ENCODE measurements around the gene TINAG.

The TINAG gene, protein sequence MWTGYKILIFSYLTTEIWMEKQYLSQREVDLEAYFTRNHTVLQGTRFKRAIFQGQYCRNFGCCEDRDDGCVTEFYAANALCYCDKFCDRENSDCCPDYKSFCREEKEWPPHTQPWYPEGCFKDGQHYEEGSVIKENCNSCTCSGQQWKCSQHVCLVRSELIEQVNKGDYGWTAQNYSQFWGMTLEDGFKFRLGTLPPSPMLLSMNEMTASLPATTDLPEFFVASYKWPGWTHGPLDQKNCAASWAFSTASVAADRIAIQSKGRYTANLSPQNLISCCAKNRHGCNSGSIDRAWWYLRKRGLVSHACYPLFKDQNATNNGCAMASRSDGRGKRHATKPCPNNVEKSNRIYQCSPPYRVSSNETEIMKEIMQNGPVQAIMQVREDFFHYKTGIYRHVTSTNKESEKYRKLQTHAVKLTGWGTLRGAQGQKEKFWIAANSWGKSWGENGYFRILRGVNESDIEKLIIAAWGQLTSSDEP

DNA sequence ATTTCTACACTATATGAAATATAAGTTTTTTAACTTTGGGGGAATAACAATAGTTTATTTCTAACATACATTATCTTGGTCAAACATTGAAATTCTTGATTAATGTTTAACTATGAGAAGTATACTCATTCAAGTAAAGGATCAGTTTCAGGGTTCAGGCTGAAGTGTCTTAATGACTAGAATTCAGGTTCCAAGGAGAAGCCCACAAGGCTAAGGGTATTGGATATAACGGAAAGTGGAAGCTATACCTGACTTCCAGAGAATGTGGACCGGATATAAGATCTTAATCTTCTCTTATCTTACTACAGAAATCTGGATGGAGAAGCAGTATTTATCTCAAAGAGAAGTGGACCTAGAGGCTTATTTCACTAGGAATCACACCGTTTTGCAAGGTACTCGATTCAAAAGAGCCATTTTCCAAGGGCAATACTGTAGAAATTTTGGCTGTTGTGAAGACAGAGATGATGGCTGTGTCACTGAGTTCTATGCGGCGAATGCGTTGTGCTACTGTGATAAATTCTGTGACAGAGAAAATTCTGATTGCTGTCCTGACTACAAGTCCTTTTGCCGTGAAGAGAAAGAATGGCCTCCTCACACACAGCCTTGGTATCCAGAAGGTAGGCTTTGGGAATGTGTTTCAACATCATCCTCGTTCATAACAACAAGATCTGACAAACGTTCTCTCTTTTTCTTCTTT is at the start of gene TINAG:
Gene TINAG (plus strand): TSS at position 153 of the 697 bp plus-strand sequence. CDS start 110 bp downstream, at position 263.
- H3K27me3 ChIP-seq (ENCODE audit: insufficient read depth, poor library complexity, severe bottlenecking) = no peaks in the 10 kb centered on the region
- no peaks in the 10 kb centered on the region for H3K4me1 ChIP-seq (ENCODE audit: insufficient read depth, poor library complexity, severe bottlenecking)
- TF ChIP-seq, protein P1, sequence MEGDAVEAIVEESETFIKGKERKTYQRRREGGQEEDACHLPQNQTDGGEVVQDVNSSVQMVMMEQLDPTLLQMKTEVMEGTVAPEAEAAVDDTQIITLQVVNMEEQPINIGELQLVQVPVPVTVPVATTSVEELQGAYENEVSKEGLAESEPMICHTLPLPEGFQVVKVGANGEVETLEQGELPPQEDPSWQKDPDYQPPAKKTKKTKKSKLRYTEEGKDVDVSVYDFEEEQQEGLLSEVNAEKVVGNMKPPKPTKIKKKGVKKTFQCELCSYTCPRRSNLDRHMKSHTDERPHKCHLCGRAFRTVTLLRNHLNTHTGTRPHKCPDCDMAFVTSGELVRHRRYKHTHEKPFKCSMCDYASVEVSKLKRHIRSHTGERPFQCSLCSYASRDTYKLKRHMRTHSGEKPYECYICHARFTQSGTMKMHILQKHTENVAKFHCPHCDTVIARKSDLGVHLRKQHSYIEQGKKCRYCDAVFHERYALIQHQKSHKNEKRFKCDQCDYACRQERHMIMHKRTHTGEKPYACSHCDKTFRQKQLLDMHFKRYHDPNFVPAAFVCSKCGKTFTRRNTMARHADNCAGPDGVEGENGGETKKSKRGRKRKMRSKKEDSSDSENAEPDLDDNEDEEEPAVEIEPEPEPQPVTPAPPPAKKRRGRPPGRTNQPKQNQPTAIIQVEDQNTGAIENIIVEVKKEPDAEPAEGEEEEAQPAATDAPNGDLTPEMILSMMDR (IDR thresholded peaks at IDR 0.05; ENCODE audit: poor library complexity, severe bottlenecking) = no peak
- no peak within 1 kb of the TSS for H3K27ac ChIP-seq (ENCODE audit: poor library complexity, severe bottlenecking)
- no peak within 1 kb of the TSS for H3K4me3 ChIP-seq (ENCODE audit: severe bottlenecking)
- H3K36me3 ChIP-seq (ENCODE audit: low read depth) = no peaks in the 10 kb centered on the region
- H3K9me3 ChIP-seq (ENCODE audit: severe bottlenecking) = no peaks in the 10 kb centered on the region
- ATAC-seq (ENCODE audit: low read depth) = no peak
- no peak for DNase-seq (ENCODE audit: low spot score)

DNA sequence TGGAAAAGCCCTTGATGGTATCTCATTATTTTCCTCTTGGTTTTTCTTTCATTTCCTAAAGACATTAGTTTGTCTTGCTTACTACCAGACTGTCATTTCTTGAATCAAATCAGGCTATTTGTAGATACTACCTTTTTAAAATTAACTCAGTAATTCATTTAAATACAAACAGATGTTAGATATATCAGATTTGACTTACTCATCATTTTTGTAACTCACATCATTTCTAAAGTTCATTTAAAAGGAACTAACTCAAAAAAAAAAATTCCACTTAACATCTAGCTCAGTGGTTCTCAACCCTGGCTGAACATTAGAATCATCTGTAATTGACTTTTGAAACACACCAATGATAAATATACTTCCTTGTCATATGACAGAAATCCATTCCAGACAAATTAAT is 48.2 kb upstream of the TINAG start:
- TF ChIP-seq, protein P1 (IDR thresholded peaks at IDR 0.05; ENCODE audit: poor library complexity, severe bottlenecking) = no peak
- no peak overlapping the region for H3K27ac ChIP-seq (ENCODE audit: poor library complexity, severe bottlenecking)
- no peak overlapping the region for H3K4me3 ChIP-seq (ENCODE audit: severe bottlenecking)
- DNase-seq (ENCODE audit: low spot score) (no peak), ATAC-seq (ENCODE audit: low read depth) (no peak)
- no peaks in the 10 kb centered on the region for H3K9me3 ChIP-seq (ENCODE audit: severe bottlenecking)
- no peaks in the 10 kb centered on the region for H3K36me3 ChIP-seq (ENCODE audit: low read depth)
- H3K27me3 ChIP-seq (ENCODE audit: insufficient read depth, poor library complexity, severe bottlenecking) = no peaks in the 10 kb centered on the region
- no peaks in the 10 kb centered on the region for H3K4me1 ChIP-seq (ENCODE audit: insufficient read depth, poor library complexity, severe bottlenecking)

DNA sequence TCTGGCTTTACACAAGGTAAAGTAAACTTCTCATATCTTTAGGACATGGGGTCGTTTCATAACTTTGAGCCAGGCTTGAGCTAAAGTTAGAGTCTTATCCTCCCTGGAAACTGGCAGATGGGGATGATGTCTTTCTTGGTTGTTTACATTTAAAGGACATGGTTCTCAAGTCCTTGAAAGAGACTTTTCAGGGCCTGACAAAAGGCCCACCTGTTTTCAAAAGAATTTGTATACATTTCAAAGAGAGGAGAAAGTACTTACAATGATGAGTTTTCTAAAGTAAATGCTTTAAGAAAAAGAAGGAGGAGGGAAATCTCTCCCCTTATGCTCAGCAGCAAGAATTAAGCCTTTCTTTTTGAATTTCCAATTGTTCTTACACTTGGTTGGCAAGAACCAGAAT is 45.7 kb upstream of the TINAG start:
- TF ChIP-seq, protein P1 (IDR thresholded peaks at IDR 0.05; ENCODE audit: poor library complexity, severe bottlenecking) = no peak
- H3K27ac ChIP-seq (ENCODE audit: poor library complexity, severe bottlenecking) = no peak overlapping the region
- no peaks in the 10 kb centered on the region for H3K9me3 ChIP-seq (ENCODE audit: severe bottlenecking)
- no peaks in the 10 kb centered on the region for H3K27me3 ChIP-seq (ENCODE audit: insufficient read depth, poor library complexity, severe bottlenecking)
- ATAC-seq (ENCODE audit: low read depth) = no peak
- H3K4me1 ChIP-seq (ENCODE audit: insufficient read depth, poor library complexity, severe bottlenecking) = no peaks in the 10 kb centered on the region
- no peak overlapping the region for H3K4me3 ChIP-seq (ENCODE audit: severe bottlenecking)
- DNase-seq (ENCODE audit: low spot score) = no peak
- H3K36me3 ChIP-seq (ENCODE audit: low read depth) = no peaks in the 10 kb centered on the region

DNA sequence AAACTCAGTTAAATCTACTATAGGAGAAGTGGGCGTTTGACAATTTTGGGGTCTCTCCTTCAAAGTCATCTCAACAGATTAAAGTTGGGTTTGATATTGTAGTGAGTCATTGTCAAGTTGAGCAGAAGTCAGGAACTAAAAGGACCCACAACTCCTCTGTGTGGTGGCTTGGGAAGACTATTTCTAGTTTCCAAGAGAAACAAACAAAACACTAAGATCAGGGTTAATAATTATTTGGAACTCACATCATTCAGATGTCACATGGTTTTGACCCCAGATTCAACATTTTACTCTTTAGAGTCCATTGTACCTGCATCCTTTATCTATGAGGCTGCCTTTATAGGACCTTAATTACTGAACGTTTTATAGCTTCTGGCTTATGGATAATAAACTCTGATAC is 45.3 kb upstream of the TINAG start:
- Histone ChIP-seq H3K27me3 (ENCODE audit: insufficient read depth, poor library complexity, severe bottlenecking) (no peaks in the 10 kb centered on the region), H3K9me3 (ENCODE audit: severe bottlenecking) (no peaks in the 10 kb centered on the region), H3K4me1 (ENCODE audit: insufficient read depth, poor library complexity, severe bottlenecking) (no peaks in the 10 kb centered on the region), H3K36me3 (ENCODE audit: low read depth) (no peaks in the 10 kb centered on the region), H3K4me3 (ENCODE audit: severe bottlenecking) (no peak overlapping the region), H3K27ac (ENCODE audit: poor library complexity, severe bottlenecking) (no peak overlapping the region)
- DNase-seq (ENCODE audit: low spot score) (no peak), ATAC-seq (ENCODE audit: low read depth) (no peak)
- TF ChIP-seq, protein P1 (IDR thresholded peaks at IDR 0.05; ENCODE audit: poor library complexity, severe bottlenecking) = no peak

All from RWPE2 (cell line).